Naive thymus-derived CD4-positive, alpha-beta T cell (primary cell): ENCODE measurements around the gene DICER1. TPM values are rescaled to one million over a fixed set of nuclear protein-coding genes. Genes with fewer than 3 reads are reported as not detected.

Experiments used
- ATAC-seq: fragments of 150-1000 bp; cut with Tn5 transposase; 2 replicates; pipeline ENCODE4 v1.10.0; 2021; ENCODE audit warnings: mild to moderate bottlenecking, moderate library complexity
- CTCF ChIA-PET: fragments of 350-600 bp; sonication (Branson Sonifier 250); formaldehyde crosslinking; loops from one replicate; lab custom pipeline; 2021; ENCODE audit warnings: antibody characterized with exemption; lab: Charles Lee
- POLR2A ChIA-PET: fragments of 350-600 bp; sonication (Branson Sonifier 250); formaldehyde crosslinking; loops from one replicate; lab custom pipeline; 2021; ENCODE audit warnings: antibody characterized with exemption, inconsistent platforms; lab: Charles Lee
- DNase-seq, 9 donors: peaks; one replicate each; pipeline versions ENCODE4 v3.0.0 to v3.0.0-alpha.2; 2020 to 2022; ENCODE audit warnings: mixed read lengths in 1 of 9
- H3K27ac ChIP-seq: one replicate; pipeline ENCODE4 v1.7.0; 2013; ENCODE audit warnings: mild to moderate bottlenecking, low read depth, low read length, moderate library complexity
- H3K27me3 ChIP-seq, 2 donors: one replicate each; pipeline ENCODE4 v1.7.0; 2013; ENCODE audit warnings: low read length in 2 of 2, mild to moderate bottlenecking in 2 of 2, moderate library complexity in 2 of 2; ENCODE audit not compliant: control insufficient read depth in 2 of 2, insufficient read depth in 2 of 2
- H3K36me3 ChIP-seq, 3 experiments: 1 replicate in 2 of 3; 2 replicates in 1 of 3; pipeline ENCODE4 v1.7.0; 2013; ENCODE audit warnings: low read length in 3 of 3, mild to moderate bottlenecking in 3 of 3, moderate library complexity in 1 of 3; ENCODE audit not compliant: insufficient read depth in 3 of 3, control insufficient read depth in 2 of 3
- H3K4me1 ChIP-seq, 2 donors: one replicate each; pipeline ENCODE4 v1.7.0; 2013; ENCODE audit warnings: low read length in 2 of 2, mild to moderate bottlenecking in 2 of 2, moderate library complexity in 1 of 2; ENCODE audit not compliant: control insufficient read depth in 2 of 2, insufficient read depth in 2 of 2
- H3K4me3 ChIP-seq: 2 replicates; pipeline ENCODE4 v1.7.0; 2013; ENCODE audit warnings: mild to moderate bottlenecking, low read length
- H3K9me3 ChIP-seq, 3 experiments: 1 replicate in 2 of 3; 2 replicates in 1 of 3; pipeline ENCODE4 v1.7.0; 2013; ENCODE audit warnings: low read length in 3 of 3; ENCODE audit not compliant: control insufficient read depth in 2 of 3
- H3K27ac Mint-ChIP-seq, 9 donors: one replicate each; pipeline ENCODE4 v1.8.0; 2020 to 2022; ENCODE audit warnings: mixed read lengths in 9 of 9, mild to moderate bottlenecking in 8 of 9, moderate library complexity in 5 of 9, inconsistent platforms in 2 of 9
- H3K27me3 Mint-ChIP-seq, 5 donors: one replicate each; pipeline ENCODE4 v1.8.0; 2021 to 2022; ENCODE audit warnings: mixed read lengths in 5 of 5, mild to moderate bottlenecking in 1 of 5
- H3K36me3 Mint-ChIP-seq, 5 donors: one replicate each; pipeline ENCODE4 v1.8.0; 2020 to 2022; ENCODE audit warnings: mixed read lengths in 5 of 5, mild to moderate bottlenecking in 3 of 5, inconsistent platforms in 1 of 5
- H3K4me1 Mint-ChIP-seq, 7 donors: one replicate each; pipeline ENCODE4 v1.8.0; 2020 to 2022; ENCODE audit warnings: mixed read lengths in 7 of 7, mild to moderate bottlenecking in 3 of 7, inconsistent platforms in 1 of 7
- H3K4me3 Mint-ChIP-seq, 10 donors: one replicate each; pipeline ENCODE4 v1.8.0; 2020 to 2022; ENCODE audit warnings: mild to moderate bottlenecking in 10 of 10, mixed read lengths in 10 of 10, moderate library complexity in 6 of 10, inconsistent platforms in 2 of 10
- H3K9me3 Mint-ChIP-seq, 11 donors: one replicate each; pipeline ENCODE4 v1.8.0; 2020 to 2022; ENCODE audit warnings: mixed read lengths in 11 of 11, mild to moderate bottlenecking in 4 of 11, inconsistent platforms in 1 of 11, moderate library complexity in 1 of 11
- intact Hi-C, 2 donors: fragments of 100-400 bp; cut with micrococcal nuclease; formaldehyde crosslinking; loops; one replicate each; pipeline ENCODE4 v1.15.1; 2023
- polyA plus RNA-seq, 2 donors: library from polyadenylated mRNA; unstranded; fragments of 300-500 nt; fragmentation: Illumina TruSeq; gene quantifications; one replicate each; pipeline ENCODE4 v1.2.3, GENCODE V29; 2021
- total RNA-seq, 6 experiments: library from RNA in 5 of 6; stranded (reverse) in 5 of 6; gene quantifications; 1 replicate in 5 of 6; 2 replicates in 1 of 6; pipeline ENCODE4 v1.2.3 and lab custom pipeline; 2021 to 2026

Gene DICER1
- total and polyA plus RNA-seq, 7 experiments from 2014 or later, result 11.0 to 78.2 (median 62.6) TPM

- Mint-ChIP-seq H3K27ac (no peak overlapping the region), H3K4me1 (peaks cover 0 to 4% (median 0%) of the 10 kb centered on the region in 7 donors), H3K27me3 (peaks cover 0 to 4% (median 0%) of the 10 kb centered on the region in 5 donors), H3K9me3 (peaks cover 7 to 31% (median 13%) of the 10 kb centered on the region in 11 donors), H3K36me3 (peaks cover 4 to 14% (median 8%) of the 10 kb centered on the region in 5 donors), H3K4me3 (no peak overlapping the region)
- Histone ChIP-seq H3K27me3 (no peaks in the 10 kb centered on the region), H3K36me3 (no peaks in the 10 kb centered on the region), H3K4me1 (no peaks in the 10 kb centered on the region), H3K4me3 (no peak overlapping the region), H3K27ac (no peak overlapping the region), H3K9me3 (peaks cover 0 to 8% (median 0%) of the 10 kb centered on the region in 3 experiments)
- intact Hi-C loops, result no loop called here
- ChIA-PET CTCF (no interaction called here), POLR2A (no interaction called here)
- DNase-seq (no peak), ATAC-seq (no peak)
These were observed 8.2 kb upstream of the DICER1 start for GRCh38 chr14:95165517-95165916.

- H3K27ac Mint-ChIP-seq, result no peak overlapping the region
- ATAC-seq (no peak), DNase-seq (no peak)
- H3K4me3 ChIP-seq, result no peak overlapping the region
- CTCF ChIA-PET, result no interaction called here
- H3K27ac ChIP-seq, result no peak overlapping the region
- H3K27me3 Mint-ChIP-seq, result peaks cover 0 to 4% (median 0%) of the 10 kb centered on the region in 5 donors
- intact Hi-C loops, result no loop called here
- POLR2A ChIA-PET, result no interaction called here
- H3K36me3 ChIP-seq, result no peaks in the 10 kb centered on the region
- peaks cover 0 to 8% (median 0%) of the 10 kb centered on the region in 3 experiments for H3K9me3 ChIP-seq
- H3K4me3 Mint-ChIP-seq, result no peak overlapping the region
- H3K4me1 ChIP-seq, result no peaks in the 10 kb centered on the region
- H3K27me3 ChIP-seq, result no peaks in the 10 kb centered on the region
- H3K9me3 Mint-ChIP-seq, result peaks cover 7 to 31% (median 13%) of the 10 kb centered on the region in 11 donors
- H3K4me1 Mint-ChIP-seq, result peaks cover 0 to 8% (median 0%) of the 10 kb centered on the region in 7 donors
- peaks cover 4 to 14% (median 8%) of the 10 kb centered on the region in 5 donors for H3K36me3 Mint-ChIP-seq
These were observed 7.2 kb upstream of the DICER1 start for GRCh38 chr14:95164506-95164905.

- intact Hi-C loops, result no loop called here
- H3K36me3 ChIP-seq, result no peaks in the 10 kb centered on the region
- no peaks in the 10 kb centered on the region for H3K4me1 ChIP-seq
- no peak overlapping the region for H3K4me3 ChIP-seq
- ATAC-seq (no peak), DNase-seq (no peak)
- H3K27me3 Mint-ChIP-seq, result peaks cover 0 to 4% (median 0%) of the 10 kb centered on the region in 5 donors
- H3K4me1 Mint-ChIP-seq, result peaks cover 0 to 8% (median 2%) of the 10 kb centered on the region in 7 donors
- H3K9me3 Mint-ChIP-seq, result peaks cover 7 to 31% (median 13%) of the 10 kb centered on the region in 11 donors
- peaks cover 0 to 8% (median 0%) of the 10 kb centered on the region in 3 experiments for H3K9me3 ChIP-seq
- H3K27ac ChIP-seq, result no peak overlapping the region
- H3K27me3 ChIP-seq, result no peaks in the 10 kb centered on the region
- no peak overlapping the region for H3K4me3 Mint-ChIP-seq
- POLR2A ChIA-PET, result no interaction called here
- CTCF ChIA-PET, result no interaction called here
- H3K36me3 Mint-ChIP-seq, result peaks cover 4 to 14% (median 8%) of the 10 kb centered on the region in 5 donors
- H3K27ac Mint-ChIP-seq, result peak overlapping the region in 1 of 9 donors; percentile 38
These were observed 6.3 kb upstream of the DICER1 start for GRCh38 chr14:95163666-95164065.

DNA sequence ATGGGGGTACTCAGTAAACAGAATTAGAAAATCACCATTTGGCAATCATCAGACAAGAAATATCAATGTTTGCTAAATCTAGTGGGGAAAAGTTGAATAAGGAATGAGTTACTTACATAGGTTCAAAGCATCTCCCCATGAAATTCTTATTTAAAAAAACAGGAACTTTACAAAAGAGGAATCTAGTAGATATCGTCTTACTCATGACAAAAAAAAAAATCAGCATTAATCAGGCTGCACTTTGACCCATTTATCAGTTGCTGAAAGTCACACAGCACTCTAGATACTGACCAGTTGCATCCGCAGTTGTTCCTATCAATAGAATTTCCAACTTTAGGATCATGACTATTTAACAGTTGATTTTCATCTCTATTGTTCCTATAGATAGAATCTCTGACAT lies 5.8 kb upstream of the DICER1 start:
- no peak overlapping the region for H3K4me3 ChIP-seq
- no peak overlapping the region for H3K27ac ChIP-seq
- ATAC-seq (peak; percentile 31), DNase-seq (no peak)
- H3K4me1 ChIP-seq, result peaks cover 3 to 4% of the 10 kb centered on the region in 2 donors
- no peak overlapping the region for H3K27ac Mint-ChIP-seq
- H3K27me3 ChIP-seq, result no peaks in the 10 kb centered on the region
- POLR2A ChIA-PET, result no interaction called here
- H3K36me3 ChIP-seq, result no peaks in the 10 kb centered on the region
- peaks cover 0 to 4% (median 0%) of the 10 kb centered on the region in 5 donors for H3K27me3 Mint-ChIP-seq
- H3K9me3 ChIP-seq, result peaks cover 0 to 8% (median 0%) of the 10 kb centered on the region in 3 experiments
- H3K4me3 Mint-ChIP-seq, result no peak overlapping the region
- peaks cover 4 to 12% (median 8%) of the 10 kb centered on the region in 5 donors for H3K36me3 Mint-ChIP-seq
- H3K9me3 Mint-ChIP-seq, result peaks cover 7 to 30% (median 13%) of the 10 kb centered on the region in 11 donors
- peaks cover 2 to 12% (median 7%) of the 10 kb centered on the region in 7 donors for H3K4me1 Mint-ChIP-seq
- CTCF ChIA-PET, result no interaction called here
- intact Hi-C loops, result no loop called here

DNA sequence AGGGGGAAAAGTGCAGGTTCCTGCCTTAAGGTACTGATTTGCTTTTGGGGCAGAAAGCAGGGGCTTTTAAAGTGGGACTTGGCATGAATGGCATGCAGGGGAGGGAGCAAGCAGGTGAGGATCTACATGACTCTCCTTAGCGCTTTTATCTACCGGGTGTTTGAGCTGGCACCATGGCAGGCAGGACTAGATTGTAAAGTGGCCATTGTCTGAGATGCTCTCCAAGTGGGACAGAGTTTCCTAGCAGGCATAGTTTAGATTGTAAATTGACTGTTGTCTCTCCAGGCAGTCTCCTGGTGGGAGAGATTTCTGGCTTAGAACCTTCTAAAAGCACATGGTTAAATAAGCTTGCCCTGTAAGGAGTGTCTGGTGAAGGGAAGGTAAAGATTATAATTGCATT lies 5.3 kb upstream of the DICER1 start:
- Histone ChIP-seq H3K36me3 (peaks cover 0 to under 1% (median 0%) of the 10 kb centered on the region in 3 experiments), H3K4me3 (no peak overlapping the region), H3K27ac (no peak overlapping the region), H3K4me1 (peaks cover 6 to 8% of the 10 kb centered on the region in 2 donors), H3K9me3 (peaks cover 0 to 8% (median 0%) of the 10 kb centered on the region in 3 experiments), H3K27me3 (no peaks in the 10 kb centered on the region)
- ATAC-seq, result no peak
- intact Hi-C loops, result no loop called here
- no peak overlapping the region for H3K27ac Mint-ChIP-seq
- DNase-seq, result no peak
- H3K9me3 Mint-ChIP-seq, result peaks cover 7 to 25% (median 13%) of the 10 kb centered on the region in 11 donors
- H3K4me3 Mint-ChIP-seq, result no peak overlapping the region
- peaks cover 6 to 17% (median 12%) of the 10 kb centered on the region in 7 donors for H3K4me1 Mint-ChIP-seq
- POLR2A ChIA-PET, result no interaction called here
- peaks cover 0 to 4% (median 0%) of the 10 kb centered on the region in 5 donors for H3K27me3 Mint-ChIP-seq
- H3K36me3 Mint-ChIP-seq, result peaks cover 4 to 10% (median 7%) of the 10 kb centered on the region in 5 donors
- CTCF ChIA-PET, result no interaction called here

GRCh38 chr14:95157048-95157326 lies 342 bp downstream of the DICER1 start:
- H3K9me3 ChIP-seq, result no peaks in the 10 kb centered on the region
- peaks cover 0 to 3% (median 0%) of the 10 kb centered on the region in 3 experiments for H3K36me3 ChIP-seq
- Mint-ChIP-seq H3K27ac (peak overlapping the region in 5 of 9 donors; percentile 49 to 100 (median 99)), H3K9me3 (no peaks in the 10 kb centered on the region), H3K4me3 (peak overlapping the region in 9 of 10 donors; percentile 94 to 99 (median 98)), H3K36me3 (peaks cover 0 to 17% (median 0%) of the 10 kb centered on the region in 5 donors), H3K27me3 (no peaks in the 10 kb centered on the region), H3K4me1 (peaks cover 36 to 60% (median 46%) of the 10 kb centered on the region in 7 donors)
- no peaks in the 10 kb centered on the region for H3K27me3 ChIP-seq
- POLR2A ChIA-PET, result interaction anchor here (1.0 kb wide), 1 partner anchor 12 kb away, joined by 3 read pairs; no protein-coding TSS in a partner anchor
- H3K4me1 ChIP-seq, result peaks cover 31 to 41% of the 10 kb centered on the region in 2 donors
- DNase-seq (no peak), ATAC-seq (peak; percentile 48)
- peak overlapping the region; percentile 82 for H3K27ac ChIP-seq
- peak overlapping the region; percentile 87 for H3K4me3 ChIP-seq
- intact Hi-C loops, result loop anchor here (1.0 to 10.0 kb wide), 8 partner anchors 162 to 1972 kb away; partner anchors contain the start of genes ATG2B (in 2 of the 2), GSKIP (in 2 of the 2), SYNE3 (in 2 of the 2) and CLMN (in 1 of the 2)
- CTCF ChIA-PET, result no interaction called here
